A673 (cell line): ENCODE results near the gene SFSWAP. TPM values are rescaled to one million over a fixed set of nuclear protein-coding genes. Genes with fewer than 3 reads are reported as not detected.
"Not testable (repeated sequence)": the region's sequence is repeated elsewhere in the genome, so short reads cannot be mapped to it uniquely, and the experiment has no call there.

Source experiments
- BruUV-seq: library from RNA; stranded (reverse); fragments of 400-500 nt; replicated peaks from 2 replicates; lab custom pipeline; 2021; lab: Mats Ljungman, UMichigan
- CTCF ChIA-PET: fragments of 300-600 bp; sonication (Branson Sonifier 250); formaldehyde crosslinking; loops from one replicate; lab custom pipeline; 2022; ENCODE audit warnings: antibody characterized with exemption; lab: Charles Lee
- POLR2A ChIA-PET: fragments of 300-600 bp; sonication (Branson Sonifier 250); formaldehyde crosslinking; loops from one replicate; lab custom pipeline; 2022; ENCODE audit warnings: antibody characterized with exemption; ENCODE audit not compliant: low non-redundant PET; lab: Charles Lee
- DNase-seq: peaks from one replicate; pipeline ENCODE4 v3.0.0-alpha.2; 2015; ENCODE audit warnings: low spot score
- H3K27ac ChIP-seq: fragments of 200-600 bp; sonication (generic); 2 replicates; pipeline ENCODE4 v1.5.1; 2016; ENCODE audit warnings: mixed run types, low read depth, mild to moderate bottlenecking, mixed read lengths, antibody characterized with exemption, low read length; ENCODE audit not compliant: poor library complexity, severe bottlenecking
- H3K27me3 ChIP-seq: fragments of 200-600 bp; sonication (generic); replicated peaks from 2 replicates; pipeline ENCODE4 v1.6.1; 2017; ENCODE audit warnings: mixed run types, low read depth, mild to moderate bottlenecking, mixed read lengths, antibody characterized with exemption, low read length; ENCODE audit not compliant: insufficient read depth, poor library complexity
- H3K36me3 ChIP-seq: fragments of 200-600 bp; sonication (generic); 2 replicates; pipeline ENCODE4 v1.6.1; 2016; ENCODE audit warnings: mixed run types, mild to moderate bottlenecking, mixed read lengths, antibody characterized with exemption, low read length; ENCODE audit not compliant: insufficient read depth, poor library complexity, severe bottlenecking
- H3K4me1 ChIP-seq: fragments of 200-600 bp; sonication (generic); 2 replicates; pipeline ENCODE4 v1.6.1; 2017; ENCODE audit warnings: mixed run types, mild to moderate bottlenecking, mixed read lengths, antibody characterized with exemption, low read length; ENCODE audit not compliant: insufficient read depth, poor library complexity, severe bottlenecking
- H3K4me3 ChIP-seq: fragments of 200-600 bp; sonication (generic); 2 replicates; pipeline ENCODE4 v1.5.1; 2016; ENCODE audit warnings: low read depth, mixed run types, mild to moderate bottlenecking, mixed read lengths, low read length; ENCODE audit not compliant: poor library complexity, severe bottlenecking
- H3K9me3 ChIP-seq: fragments of 200-600 bp; sonication (generic); 2 replicates; pipeline ENCODE4 v1.6.1; 2016; ENCODE audit warnings: mixed run types, low read depth, mild to moderate bottlenecking, mixed read lengths, antibody characterized with exemption, low read length; ENCODE audit not compliant: poor library complexity, severe bottlenecking
- CTCF ChIP-seq: fragments of 300-800, 200-600 bp; sonication (generic); conservative IDR thresholded peaks from 2 replicates; pipeline ENCODE4 v1.5.1; 2017; ENCODE audit warnings: low read depth, mild to moderate bottlenecking, antibody characterized with exemption, low read length, moderate library complexity, mixed read lengths
- EZH2 ChIP-seq: fragments of 200-600 bp; sonication (generic); IDR thresholded peaks from 2 replicates; pipeline ENCODE4 v1.6.1; 2017; ENCODE audit warnings: borderline replicate concordance, low read depth, mild to moderate bottlenecking, mixed read lengths, antibody characterized with exemption, low read length; ENCODE audit not compliant: poor library complexity, severe bottlenecking
- intact Hi-C: fragments of 100-400 bp; cut with micrococcal nuclease; formaldehyde crosslinking; loops from one replicate; pipeline ENCODE4 v1.10.0; 2022; ENCODE audit not compliant: unreplicated experiment
- total RNA-seq: library from RNA; stranded (reverse); gene quantifications from 2 replicates; pipeline ENCODE4 v1.2.3, GENCODE V29; 2021

Gene SFSWAP
- total RNA-seq, 1 experiment from 2014 or later, result 66.4 TPM

- BruUV-seq, result no TSS peak
- intact Hi-C loops, result no loop called here
- Histone ChIP-seq H3K4me1 (no peaks in the 10 kb centered on the region), H3K36me3 (no peaks in the 10 kb centered on the region), H3K27me3 (no peaks in the 10 kb centered on the region), H3K9me3 (no peaks in the 10 kb centered on the region), H3K27ac (no peak overlapping the region), H3K4me3 (no peak overlapping the region)
- POLR2A ChIA-PET, result no interaction called here
- DNase-seq, result no peak
- TF ChIP-seq EZH2 (no peak), CTCF (no peak)
- CTCF ChIA-PET, result no interaction called here
Measured at GRCh38 chr12:131808744-131809371, 98.0 kb downstream of the SFSWAP start.

- H3K9me3 ChIP-seq, H3K27ac ChIP-seq, H3K4me3 ChIP-seq, H3K4me1 ChIP-seq, H3K27me3 ChIP-seq, CTCF ChIA-PET, intact Hi-C loops, BruUV-seq, POLR2A ChIA-PET, DNase-seq, H3K36me3 ChIP-seq: not testable (repeated sequence)
Measured at GRCh38 chr12:131809476-131810254, 98.8 kb downstream of the SFSWAP start.

GRCh38 chr12:131810726-131811125, 99.8 kb downstream of the SFSWAP start:
- no peak overlapping the region for H3K4me3 ChIP-seq
- POLR2A ChIA-PET, result no interaction called here
- H3K4me1 ChIP-seq, result no peaks in the 10 kb centered on the region
- no peaks in the 10 kb centered on the region for H3K27me3 ChIP-seq
- no peaks in the 10 kb centered on the region for H3K36me3 ChIP-seq
- no peaks in the 10 kb centered on the region for H3K9me3 ChIP-seq
- TF ChIP-seq EZH2, result no peak
- no peak for TF ChIP-seq CTCF
- intact Hi-C loops, result no loop called here
- CTCF ChIA-PET, result no interaction called here
- no peak for DNase-seq
- H3K27ac ChIP-seq, result no peak overlapping the region
- no TSS peak for BruUV-seq
